Suppressor macrophage (primary cell): ENCODE data around the gene PSMD6.

Experiments used
- DNase-seq, 4 experiments: peaks; one replicate each; pipeline ENCODE4 v3.0.0-alpha.2; 2020 to 2022

The PSMD6 gene

GRCh38 chr3:64008487-64009351 is 14.6 kb downstream of the PSMD6 start:
- no peak for DNase-seq

- DNase-seq = no peak
Observed at GRCh38 chr3:64008017-64008416, 15.3 kb downstream of the PSMD6 start.

GRCh38 chr3:64003589-64003988 is 19.7 kb downstream of the PSMD6 start:
- no peak for DNase-seq

GRCh38 chr3:64002233-64002632 is 21.1 kb downstream of the PSMD6 start:
- no peak for DNase-seq

- DNase-seq = no peak
Observed at GRCh38 chr3:64000453-64001055, 22.7 kb downstream of the PSMD6 start.

GRCh38 chr3:63998852-63999754 is 24.2 kb downstream of the PSMD6 start:
- DNase-seq = no peak

GRCh38 chr3:63995086-63995485 is 28.2 kb downstream of the PSMD6 start:
- peak; percentile 81 to 91 (median 89) for DNase-seq

- peak; percentile 78 to 90 (median 85) for DNase-seq
Observed at GRCh38 chr3:63993653-63994079, 29.6 kb downstream of the PSMD6 start.

GRCh38 chr3:63992516-63993209 is 30.6 kb downstream of the PSMD6 start:
- peak; percentile 43 to 67 (median 58) for DNase-seq

- no peak for DNase-seq
Observed at GRCh38 chr3:63991666-63992065, 31.6 kb downstream of the PSMD6 start.

- no peak for DNase-seq
Observed at GRCh38 chr3:63990733-63991132, 32.6 kb downstream of the PSMD6 start.

GRCh38 chr3:63990204-63990603 is 33.1 kb downstream of the PSMD6 start:
- no peak for DNase-seq

GRCh38 chr3:63988943-63989342 is 34.4 kb downstream of the PSMD6 start:
- no peak for DNase-seq

- no peak for DNase-seq
Observed at GRCh38 chr3:63986831-63987230, 36.5 kb downstream of the PSMD6 start.

- DNase-seq = no peak
Observed at GRCh38 chr3:63986146-63986545, 37.1 kb downstream of the PSMD6 start.

- DNase-seq = no peak
Observed at GRCh38 chr3:63984391-63984790, 38.9 kb downstream of the PSMD6 start.

GRCh38 chr3:63981980-63982379 is 41.3 kb downstream of the PSMD6 start:
- no peak for DNase-seq

GRCh38 chr3:63980830-63981498 is 42.3 kb downstream of the PSMD6 start:
- DNase-seq = no peak

GRCh38 chr3:63980019-63980418 is 43.3 kb downstream of the PSMD6 start:
- no peak for DNase-seq

- DNase-seq = peak in 3 of 4 experiments; percentile 33 to 56 (median 47)
Observed at GRCh38 chr3:63979093-63979885, 44.0 kb downstream of the PSMD6 start.

GRCh38 chr3:63977893-63978292 is 45.4 kb downstream of the PSMD6 start:
- peak in 2 of 4 experiments; percentile 22 to 27 for DNase-seq
